COLO668 (cell line): ENCODE results near the gene TBXA2R.

ENCODE experiments used
- DNase-seq: peaks from one replicate; lab custom pipeline; 2025; ENCODE audit not compliant: unreplicated experiment; lab: John Stamatoyannopoulos, UW

The TBXA2R gene

DNA sequence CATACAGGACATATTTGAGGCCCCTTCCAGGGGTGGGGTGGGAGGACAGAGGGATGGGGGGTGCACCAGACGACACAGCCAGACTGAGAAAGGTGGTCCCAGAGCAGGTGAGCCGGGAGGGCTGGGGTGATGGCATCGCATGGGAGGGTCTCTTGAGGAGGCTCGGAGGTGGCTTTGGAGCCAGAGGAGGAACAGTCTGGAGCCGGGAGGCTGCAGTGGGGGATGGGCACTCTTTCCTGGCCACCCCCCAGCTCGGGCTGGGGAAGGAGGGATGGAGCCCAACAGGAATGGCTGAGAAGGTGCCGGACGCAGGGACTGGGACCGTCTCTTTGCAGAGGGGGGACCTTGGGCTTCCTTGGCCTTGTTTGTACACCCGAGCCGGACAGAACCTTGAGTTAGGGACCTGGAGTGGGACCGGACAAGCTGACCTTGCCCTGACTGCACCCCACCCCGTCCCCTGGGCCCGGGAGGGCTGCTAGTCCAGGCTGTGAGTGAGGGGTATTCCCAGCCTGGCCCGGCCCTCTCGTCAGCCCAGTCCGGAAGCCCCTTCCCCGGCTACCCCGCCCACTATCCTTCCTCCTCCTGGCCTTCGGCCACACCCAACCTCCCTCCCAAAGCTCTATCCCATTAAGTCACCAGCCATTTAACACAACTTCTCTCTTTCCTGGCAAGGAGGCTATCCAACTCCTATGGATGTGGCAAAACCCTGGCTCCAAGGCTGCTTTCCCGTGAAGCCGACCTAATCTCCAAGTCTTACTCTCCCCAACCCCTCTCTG lies 816 bp upstream of the TBXA2R start:
- DNase-seq = no peak

GRCh38 chr19:3606174-3606689 lies 443 bp downstream of the TBXA2R start:
- DNase-seq = peak; percentile 88

DNA sequence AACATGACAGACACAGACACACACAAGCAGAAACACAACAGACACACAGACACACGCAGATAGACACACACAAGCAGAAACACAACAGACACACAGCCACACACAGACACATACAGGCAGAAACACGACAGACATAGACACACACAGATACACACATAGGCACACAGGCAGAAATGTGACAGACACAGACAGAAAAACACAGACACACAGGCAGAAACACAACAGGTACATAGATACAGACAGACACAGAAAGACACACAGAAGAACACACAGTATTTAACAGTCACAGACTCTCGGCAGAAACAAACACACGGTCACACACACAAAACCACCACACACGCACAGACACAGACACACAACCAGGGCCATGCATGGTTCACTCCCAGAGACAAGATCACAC lies 905 bp downstream of the TBXA2R start:
- DNase-seq = peak; percentile 36

- DNase-seq = no peak
Measured at GRCh38 chr19:3605361-3605760, 1.3 kb downstream of the TBXA2R start.

- DNase-seq = no peak
Measured at GRCh38 chr19:3604987-3605343, 1.7 kb downstream of the TBXA2R start.

GRCh38 chr19:3604227-3604986 lies 2.3 kb downstream of the TBXA2R start:
- no peak for DNase-seq

GRCh38 chr19:3603121-3603811 lies 3.4 kb downstream of the TBXA2R start:
- no peak for DNase-seq

- DNase-seq = no peak
Measured at GRCh38 chr19:3601021-3601420, 5.7 kb downstream of the TBXA2R start.

- DNase-seq = no peak
Measured at GRCh38 chr19:3599776-3600187, 6.9 kb downstream of the TBXA2R start.

DNA sequence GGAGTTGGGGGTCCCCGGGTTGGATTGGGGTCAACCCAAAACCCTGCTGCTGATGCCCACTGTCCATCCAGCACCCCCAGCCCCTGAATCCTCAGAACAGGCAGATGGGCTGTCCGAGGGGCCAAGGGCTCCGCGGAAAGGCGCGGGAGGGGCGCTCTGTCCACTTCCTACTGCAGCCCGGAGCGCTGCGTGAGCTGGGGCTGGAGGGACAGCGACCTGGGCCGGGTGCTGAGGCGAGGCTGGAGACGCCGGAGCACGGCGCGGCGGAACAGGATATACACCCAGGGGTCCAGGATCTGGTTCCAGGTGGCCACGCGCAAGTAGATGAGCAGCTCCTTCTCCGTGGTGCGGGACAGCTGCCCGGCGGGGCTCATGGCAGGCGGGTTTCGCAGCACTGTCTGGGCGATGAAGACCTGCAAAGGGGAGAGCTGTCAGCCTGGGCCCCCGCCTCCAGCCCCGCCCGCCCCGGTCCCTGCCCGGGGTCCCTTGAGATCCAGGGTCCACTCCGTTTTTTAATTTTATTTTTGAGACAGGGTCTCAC lies 11.1 kb downstream of the TBXA2R start:
- no peak for DNase-seq

GRCh38 chr19:3593156-3593555 lies 13.5 kb downstream of the TBXA2R start:
- DNase-seq = no peak

DNA sequence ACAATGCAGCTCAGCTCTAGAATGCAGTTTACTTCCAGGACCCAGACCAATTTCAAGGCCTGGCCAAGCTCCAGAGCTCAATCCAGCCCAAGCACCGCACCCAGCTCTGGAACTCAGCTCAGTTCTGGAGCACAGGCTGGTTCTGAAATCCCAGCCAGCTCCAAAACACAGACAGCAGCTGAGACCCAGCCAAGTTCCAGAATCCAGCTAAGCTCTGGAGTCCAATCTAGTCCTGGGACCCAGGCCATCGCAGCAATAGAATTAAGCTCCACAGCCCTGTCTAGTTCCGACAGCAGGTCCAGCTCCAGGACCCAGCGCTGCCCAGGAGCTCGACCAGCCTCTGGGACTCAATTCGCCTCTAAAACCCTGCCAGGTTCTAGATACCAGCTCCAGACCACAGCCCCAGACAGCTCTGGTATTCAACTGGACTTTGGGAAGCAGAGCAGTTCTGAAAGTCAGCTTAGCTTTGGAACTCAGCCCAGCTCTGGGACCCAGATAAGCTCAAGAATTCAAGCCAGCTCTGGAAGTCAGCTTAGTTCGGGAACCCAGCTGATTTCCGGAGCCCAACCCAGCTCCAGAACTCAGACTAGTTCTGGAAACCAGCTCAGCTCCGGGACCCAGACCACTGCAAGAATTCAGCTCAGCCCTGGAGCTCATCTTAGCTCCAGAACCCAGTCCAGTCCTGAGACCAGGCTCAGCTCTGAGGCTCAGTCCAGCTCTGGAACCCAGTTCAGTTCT lies 14.6 kb downstream of the TBXA2R start:
- DNase-seq = no peak

- DNase-seq = no peak
Measured at GRCh38 chr19:3590991-3591659, 15.6 kb downstream of the TBXA2R start.

DNA sequence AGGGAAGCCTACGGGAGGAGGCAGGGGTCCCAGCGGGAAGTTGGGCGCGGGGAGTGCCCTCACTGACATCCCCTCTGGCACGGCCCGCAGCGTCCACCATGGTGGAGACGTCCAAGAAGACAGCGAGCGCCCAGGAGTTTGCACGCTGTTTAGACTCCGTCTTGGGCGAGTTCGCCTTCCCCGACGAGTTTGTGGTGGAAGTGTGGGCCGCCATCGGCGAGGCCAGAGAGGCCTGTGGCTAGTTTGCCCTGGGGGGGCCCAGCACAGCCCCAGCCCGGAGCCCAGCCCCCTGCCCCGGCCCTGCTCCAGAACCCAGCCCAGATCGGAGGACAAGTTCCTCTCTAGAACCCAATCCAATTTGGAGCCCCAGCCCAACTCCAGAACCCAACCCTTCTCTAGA lies 16.7 kb downstream of the TBXA2R start:
- no peak for DNase-seq

GRCh38 chr19:3589439-3589838 lies 17.2 kb downstream of the TBXA2R start:
- DNase-seq = no peak

DNA sequence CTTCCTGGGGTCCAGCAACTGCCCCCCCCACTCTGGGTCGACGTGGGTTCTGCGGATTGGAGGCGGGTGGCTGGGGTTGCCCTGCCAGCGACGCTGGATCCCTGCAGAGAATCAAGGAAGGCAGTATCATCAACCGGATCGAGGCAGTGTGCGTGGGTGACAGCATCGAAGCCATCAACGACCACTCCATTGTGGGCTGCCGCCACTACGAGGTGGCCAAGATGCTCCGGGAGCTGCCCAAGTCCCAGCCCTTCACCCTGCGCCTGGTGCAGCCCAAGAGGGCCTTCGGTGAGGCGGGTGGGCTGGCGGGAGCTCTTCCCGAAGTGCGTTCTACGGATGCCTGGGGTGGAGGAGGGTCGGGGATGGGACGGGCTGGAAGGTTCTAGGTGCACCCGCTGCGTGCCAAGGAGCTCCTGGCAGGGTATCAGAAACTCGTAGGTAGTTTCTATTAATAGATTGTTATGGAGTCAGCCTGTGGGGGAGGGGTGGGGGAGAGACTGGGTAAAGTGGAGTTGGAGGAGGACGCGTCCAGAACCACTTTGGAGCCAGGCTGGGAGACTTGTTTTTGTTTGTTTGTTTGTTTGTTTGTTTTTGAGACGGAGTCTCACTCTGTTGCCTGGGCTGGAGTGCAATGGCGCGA lies 19.8 kb downstream of the TBXA2R start:
- no peak for DNase-seq

DNA sequence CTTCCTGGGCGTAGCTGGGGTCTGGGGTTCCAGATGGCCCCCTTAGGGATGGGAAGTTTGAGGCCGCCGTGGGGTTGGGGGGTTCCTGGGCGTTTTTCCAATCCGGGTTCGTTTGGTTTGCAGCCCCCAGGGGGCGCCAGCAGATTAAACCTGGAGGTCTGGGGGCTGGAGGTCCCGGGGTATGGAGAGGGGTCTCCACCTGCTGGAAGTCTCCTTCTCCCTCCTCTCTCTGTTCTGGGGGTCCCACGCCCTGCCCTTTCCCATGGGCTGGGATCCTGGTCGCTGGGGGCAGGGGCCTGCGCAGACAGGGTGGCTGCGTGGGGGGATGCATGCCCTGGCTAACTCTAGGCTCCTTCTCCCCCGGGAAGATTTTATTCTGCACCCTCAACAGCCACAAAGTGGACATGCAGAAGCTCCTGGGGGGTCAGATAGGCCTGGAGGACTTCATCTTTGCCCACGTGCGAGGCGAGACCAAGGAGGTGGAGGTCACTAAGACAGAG lies 20.5 kb downstream of the TBXA2R start:
- peak; percentile 36 for DNase-seq

- DNase-seq = peak; percentile 33
Measured at GRCh38 chr19:3585301-3586126, 21.2 kb downstream of the TBXA2R start, which contains the start of gene GIPC3. GIPC3 (plus strand) TSS chr19:3585478; CDS start chr19:3585598, 120 bp downstream.
